DND-41 (cell line): ENCODE data around the gene MRRF.

Experiments
- ATAC-seq: fragments of 200-7000 bp; cut with Tn5 transposase; 3 replicates; pipeline ENCODE4 v1.9.1; 2021; ENCODE audit warnings: low read depth; ENCODE audit not compliant: insufficient read depth
- DNase-seq: peaks from one replicate; pipeline ENCODE4 v3.0.0-alpha.2; 2020
- H2AFZ ChIP-seq: 2 replicates; pipeline ENCODE4 v1.6.0; 2012; ENCODE audit warnings: low read depth, low read length
- H3K27ac ChIP-seq: 2 replicates; pipeline ENCODE4 v1.5.1; 2012; ENCODE audit warnings: low read length, inconsistent platforms
- H3K27me3 ChIP-seq: fragments of 200-600 bp; sonication (generic); 2 replicates; pipeline ENCODE4 v1.6.0; 2012; ENCODE audit warnings: low read length, mild to moderate bottlenecking, inconsistent platforms; ENCODE audit not compliant: insufficient read depth, poor library complexity
- H3K36me3 ChIP-seq: 2 replicates; pipeline ENCODE4 v1.5.1; 2012; ENCODE audit warnings: low read length, inconsistent platforms; ENCODE audit not compliant: insufficient read depth
- H3K4me1 ChIP-seq: 2 replicates; pipeline ENCODE4 v1.5.1; 2012; ENCODE audit warnings: mild to moderate bottlenecking, low read length; ENCODE audit not compliant: insufficient read depth
- H3K4me2 ChIP-seq: 2 replicates; pipeline ENCODE4 v1.6.0; 2012; ENCODE audit warnings: mild to moderate bottlenecking, moderate library complexity, low read length, inconsistent platforms; ENCODE audit not compliant: insufficient read depth
- H3K4me3 ChIP-seq, 2 experiments: fragments of 200-600 bp in 1 of 2; shearing (Covaris generic) in 1 of 2; 2 replicates each; pipeline ENCODE4 v1.5.1; 2012 to 2016; ENCODE audit warnings: inconsistent platforms in 2 of 2, low read length in 2 of 2, mild to moderate bottlenecking in 2 of 2, low read depth in 1 of 2, moderate library complexity in 1 of 2
- H3K79me2 ChIP-seq: 2 replicates; pipeline ENCODE4 v1.6.0; 2012; ENCODE audit warnings: low read length, inconsistent platforms; ENCODE audit not compliant: insufficient read depth
- H3K9ac ChIP-seq: 2 replicates; pipeline ENCODE4 v1.6.0; 2012; ENCODE audit warnings: low read depth, mild to moderate bottlenecking, inconsistent platforms, low read length, moderate library complexity
- H3K9me3 ChIP-seq: 2 replicates; pipeline ENCODE4 v1.5.1; 2012; ENCODE audit warnings: low read length, moderate library complexity, mild to moderate bottlenecking, inconsistent platforms; ENCODE audit not compliant: insufficient read depth, severe bottlenecking
- H4K20me1 ChIP-seq: 2 replicates; pipeline ENCODE4 v1.6.0; 2012; ENCODE audit warnings: low read length; ENCODE audit not compliant: insufficient read depth
- CTCF ChIP-seq: IDR thresholded peaks from 2 replicates; pipeline ENCODE4 v1.5.1; 2012; ENCODE audit warnings: borderline replicate concordance, low read length, moderate library complexity, mild to moderate bottlenecking; ENCODE audit not compliant: poor library complexity, severe bottlenecking; ENCODE audit errors: extremely low read depth
- EZH2 ChIP-seq: IDR thresholded peaks from 3 replicates; pipeline ENCODE4 v1.6.1; 2012; ENCODE audit warnings: borderline replicate concordance, low read depth, mild to moderate bottlenecking, moderate library complexity, low read length, inconsistent platforms; ENCODE audit not compliant: severe bottlenecking

Gene MRRF

DNA sequence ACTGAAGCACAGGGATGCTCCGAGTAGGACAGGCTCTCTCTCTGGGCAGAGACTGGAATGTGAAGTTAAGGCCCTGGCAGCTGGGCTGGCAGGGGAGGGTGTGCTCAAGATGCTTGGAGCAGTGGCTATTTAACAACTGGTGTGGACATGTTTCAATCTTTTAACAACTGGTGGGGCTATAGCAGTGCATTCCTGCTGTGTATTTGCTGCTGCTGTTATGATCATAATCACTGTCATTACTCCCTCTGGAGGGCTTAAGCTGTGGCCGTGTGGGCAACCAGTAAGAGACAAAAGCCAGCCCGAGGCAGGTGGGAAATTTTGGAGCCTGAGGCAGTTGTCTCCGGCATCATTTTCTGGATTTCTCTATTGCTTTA, 72.9 kb downstream of the MRRF start:
- DNase-seq, result no peak
- Histone ChIP-seq H3K4me3 (no peak overlapping the region), H3K9ac (no peak overlapping the region), H3K4me1 (no peaks in the 10 kb centered on the region), H3K79me2 (no peaks in the 10 kb centered on the region), H3K9me3 (no peaks in the 10 kb centered on the region), H3K4me2 (no peak overlapping the region), H3K36me3 (no peaks in the 10 kb centered on the region), H3K27ac (no peak overlapping the region), H2AFZ (no peak overlapping the region), H4K20me1 (no peaks in the 10 kb centered on the region), H3K27me3 (peaks cover 3% of the 10 kb centered on the region)
- no peak for ATAC-seq
- TF ChIP-seq CTCF (no peak), EZH2 (no peak)

GRCh38 chr9:122338536-122338935, 73.9 kb downstream of the MRRF start:
- H3K9ac ChIP-seq, result no peak overlapping the region
- H2AFZ ChIP-seq, result no peak overlapping the region
- ATAC-seq (no peak), DNase-seq (no peak)
- no peaks in the 10 kb centered on the region for H3K9me3 ChIP-seq
- no peaks in the 10 kb centered on the region for H3K36me3 ChIP-seq
- no peaks in the 10 kb centered on the region for H3K79me2 ChIP-seq
- H3K27ac ChIP-seq, result no peak overlapping the region
- H3K4me3 ChIP-seq, result no peak overlapping the region
- H3K4me2 ChIP-seq, result no peak overlapping the region
- peaks cover 3% of the 10 kb centered on the region for H3K27me3 ChIP-seq
- no peaks in the 10 kb centered on the region for H3K4me1 ChIP-seq
- TF ChIP-seq CTCF (no peak), EZH2 (no peak)
- H4K20me1 ChIP-seq, result no peaks in the 10 kb centered on the region

DNA sequence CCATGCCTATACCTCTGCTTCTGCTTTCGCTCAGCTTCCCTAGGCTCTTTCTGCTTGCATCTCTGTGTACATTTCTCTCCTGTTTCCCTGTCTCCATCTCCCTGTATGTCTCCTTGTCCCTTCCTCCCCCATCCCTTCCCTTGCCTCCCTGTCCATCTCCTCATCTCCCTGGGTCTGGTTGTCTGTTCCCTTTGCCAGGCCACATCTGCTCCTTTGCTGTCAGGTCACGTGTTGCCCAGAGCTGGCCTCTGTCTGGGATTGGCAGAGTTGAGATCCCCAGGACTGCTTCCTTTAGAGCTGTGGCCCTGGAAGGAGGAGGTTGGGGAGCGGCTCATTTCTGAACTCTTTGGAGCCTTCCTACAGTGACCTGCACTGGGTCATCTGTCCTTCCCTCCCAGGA, 74.3 kb downstream of the MRRF start:
- Histone ChIP-seq H3K79me2 (no peaks in the 10 kb centered on the region), H3K27me3 (peaks cover 3% of the 10 kb centered on the region), H3K36me3 (no peaks in the 10 kb centered on the region), H3K9me3 (no peaks in the 10 kb centered on the region), H2AFZ (no peak overlapping the region), H3K4me2 (no peak overlapping the region), H4K20me1 (no peaks in the 10 kb centered on the region), H3K4me3 (no peak overlapping the region), H3K4me1 (no peaks in the 10 kb centered on the region), H3K9ac (no peak overlapping the region), H3K27ac (no peak overlapping the region)
- DNase-seq (no peak), ATAC-seq (no peak)
- TF ChIP-seq EZH2 (no peak), CTCF (no peak)

- Histone ChIP-seq H3K27ac (no peak overlapping the region), H3K79me2 (no peaks in the 10 kb centered on the region), H3K4me2 (no peak overlapping the region), H2AFZ (no peak overlapping the region), H3K9ac (no peak overlapping the region), H3K27me3 (peaks cover 3% of the 10 kb centered on the region), H3K4me1 (no peaks in the 10 kb centered on the region), H3K9me3 (no peaks in the 10 kb centered on the region), H3K4me3 (no peak overlapping the region), H3K36me3 (no peaks in the 10 kb centered on the region), H4K20me1 (no peaks in the 10 kb centered on the region)
- TF ChIP-seq CTCF (no peak), EZH2 (no peak)
- ATAC-seq (no peak), DNase-seq (no peak)
Observed at GRCh38 chr9:122339579-122339978, 74.9 kb downstream of the MRRF start.
